Adrenal gland (tissue), 5 donors: Measurements from ENCODE around the gene PTPRD.

Experiments
- CTCF ChIP-seq, 6 experiments: fragments of 450-650 bp in 4 of 6; fragments of 200-600 bp in 2 of 6; sonication (generic) in 1 of 6; IDR thresholded peaks; 1 replicate in 5 of 6; 2 replicates in 1 of 6; pipeline versions ENCODE4 v1.5.1 to v1.8.0; 2016 to 2021; ENCODE audit warnings: antibody characterized with exemption in 6 of 6, mild to moderate bottlenecking in 2 of 6, moderate library complexity in 1 of 6
- POLR2A ChIP-seq, 2 donors: fragments of 450-650 bp; IDR thresholded peaks; one replicate each; pipeline ENCODE4 v1.6.1; 2017; ENCODE audit warnings: antibody characterized with exemption in 2 of 2, mild to moderate bottlenecking in 2 of 2, moderate library complexity in 1 of 2
- donor health status: DM: no; HTN: no; CAD: no.

GRCh38 chr9:8726692-8727091, 1886.1 kb downstream of the PTPRD start:
- TF ChIP-seq CTCF (IDR thresholded peaks at IDR 0.05), result no peak
- TF ChIP-seq POLR2A (IDR thresholded peaks at IDR 0.05), result no peak
